Activated B cell treated with CpG ODN at 0.5 μM for 24 hours (primary cell): ENCODE measurements around the gene NR1H3. TPM values are rescaled to one million over a fixed set of nuclear protein-coding genes. Genes with fewer than 3 reads are reported as not detected.

ENCODE experiments used
- ATAC-seq: fragments of 200-7000 bp; cut with Tn5 transposase; one replicate; pipeline ENCODE4 v1.10.0; 2021; ENCODE audit warnings: low read depth, mild to moderate bottlenecking, moderate library complexity
- CTCF ChIA-PET: fragments of 350-600 bp; sonication (Branson Sonifier 250); formaldehyde crosslinking; loops from one replicate; lab custom pipeline; 2021; ENCODE audit warnings: antibody characterized with exemption; lab: Charles Lee
- POLR2A ChIA-PET: fragments of 350-600 bp; sonication (Branson Sonifier 250); formaldehyde crosslinking; loops from one replicate; lab custom pipeline; 2021; ENCODE audit warnings: antibody characterized with exemption; lab: Charles Lee
- DNase-seq: peaks from one replicate; pipeline ENCODE4 v3.0.0; 2022
- H3K27ac Mint-ChIP-seq: one replicate; pipeline ENCODE4 v1.8.0; 2020; ENCODE audit warnings: mixed read lengths
- H3K27me3 Mint-ChIP-seq: one replicate; pipeline ENCODE4 v1.8.0; 2021; ENCODE audit warnings: mixed read lengths
- H3K36me3 Mint-ChIP-seq: one replicate; pipeline ENCODE4 v1.8.0; 2021; ENCODE audit warnings: low read depth, mixed read lengths
- H3K4me1 Mint-ChIP-seq: one replicate; pipeline ENCODE4 v1.8.0; 2021; ENCODE audit warnings: mixed read lengths
- H3K4me3 Mint-ChIP-seq: one replicate; pipeline ENCODE4 v1.8.0; 2020; ENCODE audit warnings: mild to moderate bottlenecking, mixed read lengths
- H3K9me3 Mint-ChIP-seq: one replicate; pipeline ENCODE4 v1.8.0; 2020; ENCODE audit warnings: mixed read lengths
- CTCF ChIP-seq: fragments of 200-600 bp; IDR thresholded peaks from one replicate; pipeline ENCODE4 v1.8.0; 2022; ENCODE audit warnings: antibody characterized with exemption, mild to moderate bottlenecking
- intact Hi-C: fragments of 100-400 bp; cut with micrococcal nuclease; formaldehyde crosslinking; loops from one replicate; pipeline ENCODE4 v1.15.1; 2024
- total RNA-seq: library from RNA; stranded (reverse); gene quantifications from 2 replicates; pipeline ENCODE4 v1.2.3, GENCODE V29; 2022

NR1H3 gene
- total RNA-seq, 1 donor from 2014 or later: 3.9 TPM

GRCh38 chr11:47225552-47226400, 32.0 kb upstream of the NR1H3 start:
- no peak overlapping the region for H3K4me3 Mint-ChIP-seq

GRCh38 chr11:47229161-47229560, 28.6 kb upstream of the NR1H3 start:
- no peak overlapping the region for H3K4me3 Mint-ChIP-seq
- CTCF ChIA-PET: no interaction called here
- H3K36me3 Mint-ChIP-seq: peaks cover 45% of the 10 kb centered on the region
- intact Hi-C loops: no loop called here
- no peak for TF ChIP-seq CTCF
- no peak overlapping the region for H3K27ac Mint-ChIP-seq
- H3K9me3 Mint-ChIP-seq: no peaks in the 10 kb centered on the region
- DNase-seq (no peak), ATAC-seq (no peak)
- POLR2A ChIA-PET: interaction anchor here (1.9 kb wide), 1 partner anchor 15 kb away, joined by 31 read pairs; the partner anchor contains the start of gene DDB2
- no peaks in the 10 kb centered on the region for H3K27me3 Mint-ChIP-seq
- H3K4me1 Mint-ChIP-seq: peaks cover 8% of the 10 kb centered on the region

More at GRCh38 chr11:47225552-47226400, 32.0 kb upstream of the NR1H3 start:
- CTCF ChIA-PET: no interaction called here
- no peak for TF ChIP-seq CTCF
- Mint-ChIP-seq H3K9me3 (no peaks in the 10 kb centered on the region), H3K4me1 (peaks cover 6% of the 10 kb centered on the region), H3K27ac (peak overlapping the region; percentile 24), H3K36me3 (peaks cover 49% of the 10 kb centered on the region), H3K27me3 (no peaks in the 10 kb centered on the region)
- intact Hi-C loops: no loop called here
- DNase-seq: no peak
- peak; percentile 57 for ATAC-seq
- POLR2A ChIA-PET: interaction anchor here (0.7 kb wide), 1 partner anchor 11 kb away, joined by 3 read pairs; the partner anchor contains the start of gene DDB2

- no peak for DNase-seq
- no peak for TF ChIP-seq CTCF
- Mint-ChIP-seq H3K36me3 (peaks cover 53% of the 10 kb centered on the region), H3K4me3 (no peak overlapping the region), H3K27ac (no peak overlapping the region), H3K4me1 (peaks cover 2% of the 10 kb centered on the region), H3K9me3 (no peaks in the 10 kb centered on the region), H3K27me3 (no peaks in the 10 kb centered on the region)
- ChIA-PET CTCF (interaction anchor here (1.2 kb wide), 1 partner anchor 26 kb away, joined by 3 read pairs; no protein-coding TSS in a partner anchor), POLR2A (interaction anchor here (1.1 to 1.3 kb wide), 3 partner anchors 18 to 167 kb away, joined by 3 read pairs; partner anchors contain the start of gene DDB2)
- intact Hi-C loops: no loop called here
- no peak for ATAC-seq
These were observed 24.7 kb upstream of the NR1H3 start for GRCh38 chr11:47233051-47233450.

GRCh38 chr11:47233989-47234668, 23.7 kb upstream of the NR1H3 start:
- peaks cover 2% of the 10 kb centered on the region for H3K4me1 Mint-ChIP-seq
- no peak for DNase-seq
- no peak overlapping the region for H3K27ac Mint-ChIP-seq
- no peaks in the 10 kb centered on the region for H3K9me3 Mint-ChIP-seq
- H3K27me3 Mint-ChIP-seq: no peaks in the 10 kb centered on the region
- intact Hi-C loops: no loop called here
- POLR2A ChIA-PET: interaction anchor here (0.5 to 1.9 kb wide), 6 partner anchors 12 to 166 kb away, joined by 3 to 9 read pairs (median 4); partner anchors contain the start of genes ACP2 and DDB2
- H3K36me3 Mint-ChIP-seq: peaks cover 54% of the 10 kb centered on the region
- CTCF ChIA-PET: interaction anchor here (0.6 to 1.2 kb wide), 2 partner anchors 28 to 177 kb away, joined by 3 to 4 read pairs; no protein-coding TSS in a partner anchor
- no peak overlapping the region for H3K4me3 Mint-ChIP-seq
- ATAC-seq: no peak
- no peak for TF ChIP-seq CTCF
